CD8-positive, alpha-beta memory T cell (primary cell): ENCODE measurements around the gene BLNK. TPM values are rescaled to one million over a fixed set of nuclear protein-coding genes. Genes with fewer than 3 reads are reported as not detected.

Experiments used
- CTCF ChIA-PET: fragments of 350-600 bp; sonication (Branson Sonifier 250); formaldehyde crosslinking; loops from one replicate; lab custom pipeline; 2021; ENCODE audit warnings: antibody characterized with exemption; lab: Charles Lee
- POLR2A ChIA-PET: fragments of 350-600 bp; sonication (Branson Sonifier 250); formaldehyde crosslinking; loops from one replicate; lab custom pipeline; 2021; ENCODE audit warnings: antibody characterized with exemption; lab: Charles Lee
- DNase-seq, 5 donors: peaks; one replicate each; pipeline versions ENCODE4 v3.0.0 to v3.0.0-alpha.2; 2020 to 2022; ENCODE audit warnings: mixed read lengths in 1 of 5
- H3K27ac ChIP-seq: one replicate; pipeline ENCODE4 v1.7.0; 2013; ENCODE audit warnings: low read depth, mild to moderate bottlenecking, low read length, moderate library complexity
- H3K27me3 ChIP-seq: 2 replicates; pipeline ENCODE4 v1.7.0; 2013; ENCODE audit warnings: low read length, mild to moderate bottlenecking; ENCODE audit not compliant: insufficient read depth, poor library complexity, severe bottlenecking
- H3K36me3 ChIP-seq: 2 replicates; pipeline ENCODE4 v1.7.0; 2013; ENCODE audit warnings: mild to moderate bottlenecking, low read length, moderate library complexity; ENCODE audit not compliant: insufficient read depth
- H3K4me1 ChIP-seq: 2 replicates; pipeline ENCODE4 v1.7.0; 2013; ENCODE audit warnings: mild to moderate bottlenecking, low read length, moderate library complexity; ENCODE audit not compliant: insufficient read depth
- H3K4me3 ChIP-seq: 2 replicates; pipeline ENCODE4 v1.7.0; 2013; ENCODE audit warnings: mild to moderate bottlenecking, low read length
- H3K9me3 ChIP-seq: 2 replicates; pipeline ENCODE4 v1.7.0; 2013; ENCODE audit warnings: mild to moderate bottlenecking, low read length
- H3K27ac Mint-ChIP-seq, 8 donors: one replicate each; pipeline ENCODE4 v1.8.0; 2020 to 2021; ENCODE audit warnings: mixed read lengths in 8 of 8, mild to moderate bottlenecking in 6 of 8, inconsistent platforms in 3 of 8, moderate library complexity in 3 of 8
- H3K27me3 Mint-ChIP-seq, 2 donors: one replicate each; pipeline ENCODE4 v1.8.0; 2020 to 2021; ENCODE audit warnings: mixed read lengths in 2 of 2, mild to moderate bottlenecking in 1 of 2, moderate library complexity in 1 of 2
- H3K36me3 Mint-ChIP-seq, 3 donors: one replicate each; pipeline ENCODE4 v1.8.0; 2020 to 2021; ENCODE audit warnings: mixed read lengths in 3 of 3, inconsistent platforms in 1 of 3, mild to moderate bottlenecking in 1 of 3
- H3K4me1 Mint-ChIP-seq, 3 donors: one replicate each; pipeline ENCODE4 v1.8.0; 2020 to 2021; ENCODE audit warnings: mixed read lengths in 3 of 3, inconsistent platforms in 1 of 3, mild to moderate bottlenecking in 1 of 3
- H3K4me3 Mint-ChIP-seq, 7 donors: one replicate each; pipeline ENCODE4 v1.8.0; 2020 to 2021; ENCODE audit warnings: mixed read lengths in 7 of 7, mild to moderate bottlenecking in 6 of 7, moderate library complexity in 4 of 7, inconsistent platforms in 2 of 7
- H3K9me3 Mint-ChIP-seq, 5 donors: one replicate each; pipeline ENCODE4 v1.8.0; 2020 to 2022; ENCODE audit warnings: mixed read lengths in 5 of 5, mild to moderate bottlenecking in 3 of 5, moderate library complexity in 2 of 5, inconsistent platforms in 1 of 5
- polyA plus RNA-seq: library from polyadenylated mRNA; unstranded; fragments of 300-500 nt; fragmentation: Illumina TruSeq; gene quantifications from one replicate; pipeline ENCODE4 v1.2.3, GENCODE V29; 2021
- total RNA-seq, 2 experiments: library from RNA; stranded (reverse); gene quantifications; one replicate each; pipeline ENCODE4 v1.2.3, GENCODE V29; 2021

BLNK gene
- total and polyA plus RNA-seq, 3 experiments from 2014 or later, result not detected

DNA sequence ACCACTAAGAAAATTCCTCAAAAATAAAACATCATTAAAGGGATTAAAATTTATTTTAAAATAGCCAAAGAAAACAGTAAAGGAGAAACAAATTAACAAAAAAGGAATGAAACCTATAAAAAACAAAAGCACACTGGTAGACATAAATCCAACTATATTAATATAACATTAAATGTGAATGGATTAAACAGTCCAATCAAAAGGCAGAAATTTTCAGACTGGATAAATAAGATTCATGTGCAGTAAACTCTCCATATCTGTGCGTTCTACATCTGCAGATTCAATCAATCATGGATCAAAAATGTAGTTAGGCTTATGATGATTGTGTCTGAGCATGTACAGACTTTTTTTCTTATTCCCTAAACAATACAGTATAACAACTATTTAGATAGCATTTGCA is 98.7 kb downstream of the BLNK start:
- Mint-ChIP-seq H3K27me3 (peaks cover 9 to 19% of the 10 kb centered on the region in 2 donors), H3K36me3 (peaks cover 0 to 27% (median 2%) of the 10 kb centered on the region in 3 donors), H3K4me1 (no peaks in the 10 kb centered on the region), H3K27ac (no peak overlapping the region), H3K4me3 (no peak overlapping the region), H3K9me3 (peaks cover 61 to 87% (median 74%) of the 10 kb centered on the region in 5 donors)
- Histone ChIP-seq H3K27me3 (no peaks in the 10 kb centered on the region), H3K27ac (no peak overlapping the region), H3K4me3 (no peak overlapping the region), H3K36me3 (no peaks in the 10 kb centered on the region), H3K4me1 (no peaks in the 10 kb centered on the region), H3K9me3 (peaks cover 13% of the 10 kb centered on the region)
- ChIA-PET CTCF (no interaction called here), POLR2A (no interaction called here)
- DNase-seq, result no peak

DNA sequence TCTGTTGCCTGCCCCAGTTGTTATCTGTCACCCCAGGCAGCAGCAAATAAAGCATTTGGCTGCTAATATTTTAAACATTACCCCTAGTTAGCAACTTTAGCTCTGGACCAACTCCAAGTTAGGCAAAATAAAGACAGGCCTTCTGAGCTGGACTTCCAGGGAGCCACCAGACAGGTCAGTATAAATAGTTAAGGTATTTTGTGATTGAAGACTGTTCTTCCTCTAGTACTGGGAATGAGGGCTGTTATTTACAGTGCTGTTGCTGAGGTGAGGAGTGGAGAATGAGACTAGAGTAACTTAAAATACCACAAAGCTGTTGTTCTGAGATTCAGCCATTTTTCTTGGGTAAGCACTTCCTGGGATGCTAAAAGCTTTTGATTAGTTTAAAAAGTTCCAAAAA is 101.1 kb downstream of the BLNK start:
- Mint-ChIP-seq H3K9me3 (peaks cover 62 to 89% (median 80%) of the 10 kb centered on the region in 5 donors), H3K4me3 (no peak overlapping the region), H3K27me3 (peaks cover 9 to 12% of the 10 kb centered on the region in 2 donors), H3K36me3 (peaks cover 0 to 30% (median 4%) of the 10 kb centered on the region in 3 donors), H3K4me1 (no peaks in the 10 kb centered on the region), H3K27ac (no peak overlapping the region)
- H3K4me3 ChIP-seq, result no peak overlapping the region
- no peaks in the 10 kb centered on the region for H3K4me1 ChIP-seq
- CTCF ChIA-PET, result no interaction called here
- H3K36me3 ChIP-seq, result no peaks in the 10 kb centered on the region
- H3K27me3 ChIP-seq, result no peaks in the 10 kb centered on the region
- no peak for DNase-seq
- H3K9me3 ChIP-seq, result peaks cover 13% of the 10 kb centered on the region
- H3K27ac ChIP-seq, result no peak overlapping the region
- POLR2A ChIA-PET, result no interaction called here

DNA sequence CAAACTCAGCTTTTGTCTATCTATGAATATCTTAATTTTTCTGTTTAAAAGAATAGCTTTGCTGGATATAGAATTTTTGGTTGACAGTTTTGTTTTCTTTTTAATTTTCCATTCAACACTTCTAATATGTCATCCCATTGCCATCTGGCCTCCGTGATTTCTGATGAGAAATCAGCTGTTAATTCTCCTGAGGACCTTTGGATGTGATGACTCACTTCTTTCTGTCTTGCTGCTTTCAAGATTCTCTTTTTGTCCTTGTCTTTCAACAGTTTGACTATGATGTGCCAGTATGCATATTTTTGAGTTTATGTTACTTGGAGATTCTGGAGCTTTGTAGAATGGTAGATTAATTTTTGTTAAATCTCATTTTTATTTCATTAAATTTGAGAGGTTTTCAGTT is 102.8 kb downstream of the BLNK start:
- H3K9me3 ChIP-seq, result peaks cover 13% of the 10 kb centered on the region
- H3K36me3 ChIP-seq, result no peaks in the 10 kb centered on the region
- Mint-ChIP-seq H3K27me3 (peaks cover 0 to 3% of the 10 kb centered on the region in 2 donors), H3K9me3 (peaks cover 56 to 85% (median 67%) of the 10 kb centered on the region in 5 donors), H3K4me3 (no peak overlapping the region), H3K36me3 (peaks cover 1 to 33% (median 5%) of the 10 kb centered on the region in 3 donors), H3K4me1 (no peaks in the 10 kb centered on the region), H3K27ac (no peak overlapping the region)
- ChIA-PET POLR2A (no interaction called here), CTCF (no interaction called here)
- no peaks in the 10 kb centered on the region for H3K27me3 ChIP-seq
- no peak overlapping the region for H3K4me3 ChIP-seq
- no peak overlapping the region for H3K27ac ChIP-seq
- DNase-seq, result no peak
- no peaks in the 10 kb centered on the region for H3K4me1 ChIP-seq

DNA sequence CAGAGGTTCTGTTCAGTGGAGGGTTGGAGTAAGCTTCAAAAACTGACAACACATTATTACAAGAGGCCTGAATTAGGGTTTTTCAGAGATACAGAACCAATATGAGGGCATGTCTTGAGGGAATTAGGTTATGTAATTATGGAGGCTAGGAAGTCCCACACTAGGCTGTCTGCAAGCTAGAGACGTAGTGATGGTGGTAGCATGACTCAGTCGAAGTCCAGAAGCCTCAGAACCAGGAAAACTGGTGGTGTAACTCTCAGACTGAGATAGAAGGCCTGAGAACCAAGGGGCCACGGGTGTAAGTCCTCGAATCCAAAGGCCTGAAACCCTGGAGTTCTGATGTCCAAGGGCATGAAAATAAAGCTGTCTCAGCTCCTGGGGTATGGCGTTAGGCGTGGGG is 105.6 kb downstream of the BLNK start:
- Histone ChIP-seq H3K36me3 (no peaks in the 10 kb centered on the region), H3K4me1 (no peaks in the 10 kb centered on the region), H3K27ac (no peak overlapping the region), H3K4me3 (no peak overlapping the region), H3K27me3 (no peaks in the 10 kb centered on the region), H3K9me3 (peaks cover 13% of the 10 kb centered on the region)
- Mint-ChIP-seq H3K4me3 (no peak overlapping the region), H3K9me3 (peaks cover 39 to 72% (median 56%) of the 10 kb centered on the region in 5 donors), H3K36me3 (peaks cover 2 to 49% (median 9%) of the 10 kb centered on the region in 3 donors), H3K27ac (no peak overlapping the region), H3K27me3 (peaks cover 0 to 3% of the 10 kb centered on the region in 2 donors), H3K4me1 (no peaks in the 10 kb centered on the region)
- ChIA-PET POLR2A (no interaction called here), CTCF (interaction anchor here (1.6 kb wide), 1 partner anchor 10 kb away, joined by 3 read pairs; no protein-coding TSS in a partner anchor)
- DNase-seq, result no peak

DNA sequence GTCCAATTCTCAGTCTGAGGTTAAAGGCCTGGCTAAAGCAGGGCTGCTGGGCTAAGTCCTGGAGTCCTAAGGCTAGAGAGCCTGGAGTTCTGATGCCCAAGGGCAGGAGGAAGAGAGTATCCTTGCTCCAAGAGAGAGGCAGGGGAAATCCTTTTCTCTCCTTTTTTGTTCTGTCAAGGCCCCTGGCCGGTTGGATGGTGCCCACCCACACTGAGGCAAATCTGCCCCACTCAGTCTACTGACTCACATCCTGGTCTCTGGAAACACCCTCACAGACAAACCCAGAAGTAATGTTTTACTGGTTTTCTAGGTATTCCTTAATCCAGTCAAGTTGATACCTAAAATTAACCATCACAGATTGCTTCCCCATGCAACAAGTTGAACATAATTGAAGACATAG is 118.3 kb downstream of the BLNK start:
- Histone ChIP-seq H3K36me3 (peaks cover 32% of the 10 kb centered on the region), H3K27ac (no peak overlapping the region)

DNA sequence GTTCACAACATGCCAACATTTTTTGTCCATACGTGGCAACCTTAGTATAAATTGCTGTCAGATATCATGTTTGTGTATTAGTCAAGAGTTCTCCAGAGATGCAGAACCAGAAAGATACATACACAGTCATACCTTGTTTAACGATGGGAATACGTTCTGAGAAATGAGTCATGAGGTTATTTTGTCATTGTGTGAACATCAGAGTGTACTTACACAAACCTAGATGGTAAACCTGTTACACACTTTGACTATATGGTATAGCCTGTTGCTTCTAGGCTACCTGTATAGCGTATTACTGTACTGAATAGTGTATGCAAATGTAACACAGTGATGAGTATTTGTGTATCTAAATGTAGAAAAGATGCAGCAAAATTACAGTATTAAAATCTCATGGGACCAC is 118.9 kb downstream of the BLNK start:
- no peaks in the 10 kb centered on the region for H3K4me1 Mint-ChIP-seq
- Histone ChIP-seq H3K4me1 (no peaks in the 10 kb centered on the region), H3K9me3 (no peaks in the 10 kb centered on the region), H3K27ac (no peak overlapping the region), H3K36me3 (peaks cover 32% of the 10 kb centered on the region), H3K4me3 (no peak overlapping the region), H3K27me3 (no peaks in the 10 kb centered on the region)
- peaks cover 0 to 10% (median 3%) of the 10 kb centered on the region in 5 donors for H3K9me3 Mint-ChIP-seq
- CTCF ChIA-PET, result no interaction called here
- POLR2A ChIA-PET, result no interaction called here
- H3K36me3 Mint-ChIP-seq, result peaks cover 50 to 83% (median 72%) of the 10 kb centered on the region in 3 donors
- H3K27me3 Mint-ChIP-seq, result no peaks in the 10 kb centered on the region
- H3K27ac Mint-ChIP-seq, result no peak overlapping the region
- DNase-seq, result no peak
- H3K4me3 Mint-ChIP-seq, result no peak overlapping the region

More for the DNA sequence above, 118.3 kb downstream of the BLNK start:
- no peaks in the 10 kb centered on the region for H3K9me3 ChIP-seq
- H3K4me3 ChIP-seq, result no peak overlapping the region
- Mint-ChIP-seq H3K4me1 (no peaks in the 10 kb centered on the region), H3K36me3 (peaks cover 51 to 83% (median 78%) of the 10 kb centered on the region in 3 donors), H3K9me3 (peaks cover 2 to 17% (median 5%) of the 10 kb centered on the region in 5 donors), H3K27me3 (no peaks in the 10 kb centered on the region), H3K4me3 (no peak overlapping the region), H3K27ac (peak overlapping the region in 1 of 8 donors; percentile 77)
- CTCF ChIA-PET, result no interaction called here
- no peaks in the 10 kb centered on the region for H3K27me3 ChIP-seq
- no peak for DNase-seq
- POLR2A ChIA-PET, result no interaction called here
- no peaks in the 10 kb centered on the region for H3K4me1 ChIP-seq

Other genes starting within 250 kb of the BLNK start
- 10 to 100 TPM in 1 of 2 experiments, 1 to 10 TPM in 1; 9.4 to 10.0 TPM for gene CCNJ, start 228.0 kb downstream of the BLNK start, total RNA-seq
- gene CCNJ, start 228.0 kb downstream of the BLNK start, polyA plus RNA-seq, result 1.1 TPM
- gene ZNF518A, start 141.3 kb downstream of the BLNK start, total RNA-seq, result 10 to 100 TPM; 15.0 to 15.7 TPM
- gene ZNF518A, start 141.3 kb downstream of the BLNK start, polyA plus RNA-seq, result 9.0 TPM
- not detected for gene DNTT, start 32.9 kb upstream of the BLNK start, total RNA-seq
- gene DNTT, start 32.9 kb upstream of the BLNK start, polyA plus RNA-seq, result not detected
- not detected for gene OPALIN, start 87.4 kb upstream of the BLNK start, total RNA-seq
- not detected for gene OPALIN, start 87.4 kb upstream of the BLNK start, polyA plus RNA-seq
- gene TLL2, start 242.4 kb upstream of the BLNK start, total RNA-seq, result under 1 TPM in 1 of 2 experiments, not detected in 1; 0.09 TPM
- not detected for gene TLL2, start 242.4 kb upstream of the BLNK start, polyA plus RNA-seq